Neural progenitor cell (in vitro differentiated cells): ENCODE data around the gene ZNF391.

ENCODE experiments used
- EZH2 ChIP-seq: fragments of 200-600 bp; sonication (generic); IDR thresholded peaks from 2 replicates; pipeline ENCODE4 v1.6.1; 2017; ENCODE audit warnings: antibody characterized with exemption, mild to moderate bottlenecking, moderate library complexity
- EZH2phosphoT487 ChIP-seq: fragments of 200-600 bp; sonication (generic); IDR thresholded peaks from 2 replicates; pipeline ENCODE4 v1.6.1; 2017; ENCODE audit warnings: antibody characterized with exemption
- TF ChIP-seq, protein P1 (sequence below): fragments of 200-600 bp; sonication (generic); IDR thresholded peaks from 2 replicates; pipeline ENCODE4 v1.5.1; 2017; ENCODE audit warnings: antibody characterized with exemption, mild to moderate bottlenecking

DNA sequence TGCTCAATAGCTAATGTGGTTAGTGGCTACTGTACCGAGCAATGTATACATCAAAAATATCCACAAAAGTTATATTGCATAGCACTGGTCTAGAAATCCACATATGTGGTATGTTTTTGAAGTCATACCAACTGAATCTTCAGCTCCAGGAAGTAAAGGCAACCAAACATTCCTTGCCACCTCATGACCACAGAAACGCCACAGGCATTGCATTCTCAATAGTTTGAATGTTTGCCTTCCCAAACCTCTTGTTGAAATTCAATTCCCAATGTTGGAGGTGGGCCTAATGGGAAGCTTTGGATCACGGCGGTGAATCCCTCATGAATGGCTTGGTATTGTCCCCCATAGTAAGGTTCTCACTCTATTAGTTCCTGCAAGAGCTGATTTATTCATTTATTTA, 18.2 kb upstream of the ZNF391 start:
- TF ChIP-seq, protein P1, sequence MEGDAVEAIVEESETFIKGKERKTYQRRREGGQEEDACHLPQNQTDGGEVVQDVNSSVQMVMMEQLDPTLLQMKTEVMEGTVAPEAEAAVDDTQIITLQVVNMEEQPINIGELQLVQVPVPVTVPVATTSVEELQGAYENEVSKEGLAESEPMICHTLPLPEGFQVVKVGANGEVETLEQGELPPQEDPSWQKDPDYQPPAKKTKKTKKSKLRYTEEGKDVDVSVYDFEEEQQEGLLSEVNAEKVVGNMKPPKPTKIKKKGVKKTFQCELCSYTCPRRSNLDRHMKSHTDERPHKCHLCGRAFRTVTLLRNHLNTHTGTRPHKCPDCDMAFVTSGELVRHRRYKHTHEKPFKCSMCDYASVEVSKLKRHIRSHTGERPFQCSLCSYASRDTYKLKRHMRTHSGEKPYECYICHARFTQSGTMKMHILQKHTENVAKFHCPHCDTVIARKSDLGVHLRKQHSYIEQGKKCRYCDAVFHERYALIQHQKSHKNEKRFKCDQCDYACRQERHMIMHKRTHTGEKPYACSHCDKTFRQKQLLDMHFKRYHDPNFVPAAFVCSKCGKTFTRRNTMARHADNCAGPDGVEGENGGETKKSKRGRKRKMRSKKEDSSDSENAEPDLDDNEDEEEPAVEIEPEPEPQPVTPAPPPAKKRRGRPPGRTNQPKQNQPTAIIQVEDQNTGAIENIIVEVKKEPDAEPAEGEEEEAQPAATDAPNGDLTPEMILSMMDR = no peak
- TF ChIP-seq EZH2 (no peak), EZH2phosphoT487 (no peak)
